GM12892 (cell line): ENCODE measurements around the gene WNT3.
"Not testable (repeated sequence)": the region's sequence is repeated elsewhere in the genome, so short reads cannot be mapped to it uniquely, and the experiment has no call there.

Source experiments
- DNase-seq: peaks from one replicate; pipeline ENCODE4 v3.0.0; 2011; ENCODE audit not compliant: insufficient read length
- FAIRE-seq: peaks from 2 replicates; lab custom pipeline; 2011; peaks lifted over from hg19 to GRCh38; lab: Jason Lieb, UNC
- POLR2A ChIP-seq: IDR thresholded peaks from 2 replicates; pipeline ENCODE4 v1.6.1; 2011; ENCODE audit warnings: low read depth, low read length, control low read depth
- POLR2AphosphoS5 ChIP-seq: IDR thresholded peaks from 2 replicates; pipeline ENCODE4 v1.6.1; 2011; ENCODE audit warnings: low read depth, low read length, control low read depth
- TAF1 ChIP-seq: IDR thresholded peaks from 2 replicates; pipeline ENCODE4 v1.6.1; 2011; ENCODE audit warnings: low read depth, mild to moderate bottlenecking, control low read depth, low read length, borderline replicate concordance

The WNT3 gene

DNA sequence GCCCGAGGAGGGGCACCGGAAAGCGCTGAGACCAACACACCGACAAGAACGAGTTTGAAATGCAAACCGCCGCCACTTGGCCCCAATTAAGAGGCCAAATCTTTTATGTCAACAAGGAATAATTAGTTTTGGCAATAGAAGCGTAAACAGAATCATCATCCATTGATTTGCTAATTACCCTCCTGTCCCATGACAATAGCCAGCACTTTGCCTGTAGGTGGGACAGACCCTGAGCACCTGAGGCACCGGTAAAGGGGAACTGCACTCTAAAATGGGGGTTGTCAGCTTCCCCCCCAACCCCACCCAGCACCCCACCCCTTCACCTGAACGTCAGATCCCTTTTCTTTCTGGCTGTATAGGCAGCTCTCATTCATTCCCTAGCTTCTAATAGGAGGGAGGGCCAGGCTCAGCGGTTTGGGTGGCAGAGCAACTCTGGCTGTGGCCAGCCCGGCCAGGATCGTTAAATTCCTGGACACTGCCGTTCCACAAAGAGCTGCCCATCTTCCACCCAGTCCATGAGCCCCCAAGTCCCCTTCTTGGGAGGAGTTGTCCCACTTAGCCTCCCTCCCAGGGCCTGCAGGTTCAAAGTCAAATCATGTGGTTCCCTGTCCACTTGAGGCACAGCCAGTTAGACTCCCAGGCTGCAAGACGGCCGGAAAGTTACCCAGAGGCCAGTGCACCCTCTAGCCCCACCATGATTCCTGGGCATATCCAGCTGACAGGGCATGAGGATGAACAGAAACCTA is 45.8 kb downstream of the WNT3 start:
- DNase-seq (no peak), FAIRE-seq (no peak)
- TF ChIP-seq POLR2AphosphoS5 = no peak
- TF ChIP-seq POLR2A = no peak
- no peak for TF ChIP-seq TAF1

DNA sequence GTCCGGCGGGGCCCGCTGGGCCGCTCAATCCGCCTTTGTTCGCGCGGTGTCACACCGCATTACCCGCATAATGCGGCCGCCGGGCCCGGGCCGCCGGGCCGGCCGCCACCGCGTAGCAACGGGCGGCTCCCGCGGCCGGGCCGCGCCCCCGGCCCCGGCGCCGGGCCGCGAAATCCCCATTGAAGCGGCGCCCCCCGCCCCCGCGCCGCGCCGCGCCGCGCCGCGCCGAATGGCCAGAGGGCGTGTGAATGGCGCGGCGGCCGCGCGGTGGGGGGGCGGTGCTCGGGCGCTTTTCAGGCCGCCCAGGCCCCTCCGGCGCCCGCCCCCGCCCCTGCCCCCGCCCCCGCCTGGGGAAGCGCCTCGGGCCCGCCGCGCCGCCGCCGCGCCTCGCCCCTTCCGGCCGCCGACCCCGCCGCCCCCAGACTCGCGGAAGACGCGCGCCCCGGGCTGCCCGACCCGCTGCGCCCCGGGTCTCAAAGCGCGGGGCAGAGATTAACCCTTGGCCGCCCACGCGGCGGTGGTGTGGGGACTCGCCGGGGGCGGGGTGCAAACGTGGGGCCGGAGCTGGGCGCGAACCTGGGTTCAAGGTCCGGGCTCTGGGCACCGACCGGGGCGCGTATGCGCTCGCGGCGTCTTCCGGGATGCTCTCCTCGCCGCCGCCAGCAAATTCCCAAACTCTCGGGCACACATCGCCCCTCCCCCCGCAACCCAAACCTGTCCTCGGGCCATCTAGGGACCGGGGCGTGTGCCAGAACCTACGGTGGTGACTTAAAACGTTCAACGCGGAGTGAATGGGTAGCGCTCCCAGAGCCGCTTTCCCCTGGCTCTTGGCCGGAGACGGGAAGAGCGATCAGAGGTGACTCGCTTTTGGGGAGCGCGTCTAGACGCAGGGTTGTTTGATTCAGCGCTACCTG is 46.7 kb downstream of the WNT3 start:
- TF ChIP-seq TAF1 = no peak
- no peak for TF ChIP-seq POLR2AphosphoS5
- no peak for TF ChIP-seq POLR2A
- FAIRE-seq (no peak), DNase-seq (no peak)

DNA sequence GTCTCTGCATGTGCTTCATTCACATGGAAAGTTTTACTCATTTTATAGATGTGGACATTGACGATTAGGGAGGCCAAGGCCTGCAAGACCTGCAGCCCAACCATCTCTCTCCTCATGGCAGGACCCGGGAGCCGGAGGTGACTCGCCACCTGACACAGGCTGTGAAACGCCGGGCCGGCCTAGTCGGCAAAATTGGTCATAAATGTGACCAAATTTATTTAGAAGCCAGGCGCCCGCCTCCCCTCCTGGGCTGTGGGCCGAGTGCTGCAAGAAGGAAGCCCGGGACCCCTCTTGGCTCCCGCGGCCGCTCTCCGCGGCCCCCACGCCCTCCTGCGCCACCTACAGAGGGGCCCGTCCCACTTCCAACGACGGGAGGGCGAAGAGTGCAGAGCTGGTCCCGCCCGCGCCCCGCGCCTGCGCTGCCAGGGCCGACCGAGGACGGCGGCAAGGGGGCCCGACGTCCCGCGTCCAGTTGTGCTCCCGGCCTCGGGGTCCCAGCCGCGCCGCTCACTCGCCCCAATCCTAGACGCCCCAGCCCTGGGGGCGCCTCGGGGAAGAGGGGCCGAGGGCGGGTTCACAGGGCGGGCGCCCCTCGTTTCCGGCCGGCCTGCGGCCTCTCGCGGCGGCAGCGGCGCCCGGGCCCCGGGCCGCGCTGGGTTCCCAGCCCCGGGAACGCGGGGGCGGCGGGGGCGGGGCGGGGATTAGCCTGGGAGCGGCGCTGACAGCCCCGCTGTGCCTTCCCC is 47.5 kb downstream of the WNT3 start:
- TF ChIP-seq TAF1 = no peak
- no peak for TF ChIP-seq POLR2AphosphoS5
- no peak for TF ChIP-seq POLR2A
- peak; percentile 26 for DNase-seq
- no peak for FAIRE-seq

DNA sequence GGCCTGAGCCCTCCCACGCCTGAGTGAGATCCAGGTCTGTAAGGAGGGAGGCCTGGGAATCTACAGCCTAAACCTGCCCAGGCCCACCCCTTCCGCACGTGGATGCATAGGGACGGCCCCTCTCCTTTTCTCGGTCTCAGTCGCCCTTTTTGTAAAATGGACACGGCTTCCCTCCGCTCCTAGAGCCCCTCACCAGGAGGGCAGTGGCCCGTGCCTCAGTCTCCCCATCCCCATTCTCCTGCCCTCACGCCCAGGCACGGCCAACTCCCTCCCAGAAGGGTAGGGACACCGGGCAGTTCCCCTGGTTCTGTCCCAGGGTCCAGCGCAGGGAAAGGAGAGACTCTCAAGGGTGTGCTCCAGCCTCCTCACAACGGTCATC is 48.1 kb downstream of the WNT3 start:
- DNase-seq = no peak
- TF ChIP-seq TAF1 (no peak), POLR2AphosphoS5 (no peak), POLR2A (no peak)
- FAIRE-seq = no peak

DNA sequence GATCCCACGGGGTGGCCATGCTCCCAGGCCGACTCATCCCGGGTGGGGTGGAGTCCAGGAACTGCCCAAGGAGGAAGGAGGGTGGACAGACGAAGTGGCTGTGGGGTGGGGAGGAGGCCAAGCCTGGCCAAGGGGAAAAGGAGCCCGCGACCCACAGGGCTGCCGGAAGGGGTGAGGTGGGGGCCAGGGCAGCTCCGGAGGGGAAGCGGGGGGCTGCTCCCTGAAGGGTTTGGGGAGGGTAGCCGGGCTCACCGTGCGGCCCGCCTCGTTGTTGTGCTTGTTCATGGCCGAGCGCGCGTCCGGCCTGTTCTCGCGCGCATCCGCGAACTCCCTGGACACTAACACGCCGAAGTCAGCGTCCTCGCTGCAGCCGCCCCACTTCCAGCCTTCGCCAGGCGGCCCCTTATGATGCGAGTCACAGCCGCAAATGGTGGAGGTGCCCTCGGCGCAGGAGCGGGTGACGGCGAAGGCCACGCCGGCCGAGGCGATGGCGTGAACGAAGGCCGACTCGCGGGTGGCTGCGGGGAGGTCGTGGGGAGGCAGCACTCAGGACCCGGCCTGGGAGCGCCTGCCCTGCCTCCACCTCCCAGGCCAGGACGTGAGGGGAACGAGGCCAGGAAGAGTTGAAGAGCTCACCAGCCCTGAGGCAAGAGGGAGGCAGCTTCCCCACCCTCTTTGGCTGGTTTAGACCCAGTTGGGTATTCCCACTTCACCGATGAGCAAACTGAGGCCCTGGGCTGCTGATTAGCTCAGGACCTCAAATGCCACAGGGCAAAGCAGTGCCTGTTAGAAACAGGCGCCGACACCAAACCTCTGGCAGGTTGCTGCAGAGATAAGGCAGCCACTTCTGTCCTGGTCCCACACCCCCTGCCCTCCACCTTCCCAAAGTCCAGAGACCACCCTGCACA is 48.7 kb downstream of the WNT3 start:
- TF ChIP-seq TAF1 (no peak), POLR2AphosphoS5 (no peak), POLR2A (no peak)
- no peak for FAIRE-seq
- DNase-seq = no peak

DNA sequence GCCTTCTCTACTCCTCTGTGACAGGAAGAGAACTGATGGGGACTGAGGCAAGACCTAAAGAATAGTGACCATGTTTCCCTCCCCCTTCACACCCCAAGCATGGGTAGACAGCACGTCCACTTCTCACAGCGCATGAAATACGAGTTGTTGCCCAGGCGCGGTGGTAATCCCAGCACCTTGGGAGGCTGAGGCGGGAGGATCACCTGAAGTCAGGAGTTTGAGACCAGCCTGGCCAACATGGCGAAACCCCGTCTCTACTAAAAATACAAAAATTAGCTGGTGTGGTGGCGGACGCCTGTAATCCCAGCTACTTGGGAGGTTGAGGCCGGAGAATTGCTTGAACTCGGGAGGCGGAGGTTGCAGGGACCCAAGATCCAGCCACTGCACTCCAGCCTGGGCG is 49.6 kb downstream of the WNT3 start:
- not testable (repeated sequence) for DNase-seq, FAIRE-seq

DNA sequence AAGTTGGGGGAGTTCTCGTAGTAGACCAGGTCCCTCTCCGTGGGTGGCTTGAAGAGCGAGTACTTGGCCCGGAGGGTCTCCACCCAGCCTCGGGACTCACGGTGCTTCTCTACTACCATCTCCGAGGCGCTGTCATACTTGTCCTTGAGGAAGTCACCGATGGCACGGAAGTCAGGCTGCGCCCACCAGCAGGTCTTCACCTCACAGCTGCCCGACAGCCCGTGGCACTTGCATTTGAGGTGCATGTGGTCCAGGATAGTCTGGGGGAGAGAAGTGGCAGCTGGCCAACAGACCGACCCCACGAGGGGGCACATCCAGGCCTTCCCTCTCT is 50.0 kb downstream of the WNT3 start:
- FAIRE-seq (no peak), DNase-seq (no peak)
- no peak for TF ChIP-seq POLR2A
- no peak for TF ChIP-seq TAF1
- no peak for TF ChIP-seq POLR2AphosphoS5

DNA sequence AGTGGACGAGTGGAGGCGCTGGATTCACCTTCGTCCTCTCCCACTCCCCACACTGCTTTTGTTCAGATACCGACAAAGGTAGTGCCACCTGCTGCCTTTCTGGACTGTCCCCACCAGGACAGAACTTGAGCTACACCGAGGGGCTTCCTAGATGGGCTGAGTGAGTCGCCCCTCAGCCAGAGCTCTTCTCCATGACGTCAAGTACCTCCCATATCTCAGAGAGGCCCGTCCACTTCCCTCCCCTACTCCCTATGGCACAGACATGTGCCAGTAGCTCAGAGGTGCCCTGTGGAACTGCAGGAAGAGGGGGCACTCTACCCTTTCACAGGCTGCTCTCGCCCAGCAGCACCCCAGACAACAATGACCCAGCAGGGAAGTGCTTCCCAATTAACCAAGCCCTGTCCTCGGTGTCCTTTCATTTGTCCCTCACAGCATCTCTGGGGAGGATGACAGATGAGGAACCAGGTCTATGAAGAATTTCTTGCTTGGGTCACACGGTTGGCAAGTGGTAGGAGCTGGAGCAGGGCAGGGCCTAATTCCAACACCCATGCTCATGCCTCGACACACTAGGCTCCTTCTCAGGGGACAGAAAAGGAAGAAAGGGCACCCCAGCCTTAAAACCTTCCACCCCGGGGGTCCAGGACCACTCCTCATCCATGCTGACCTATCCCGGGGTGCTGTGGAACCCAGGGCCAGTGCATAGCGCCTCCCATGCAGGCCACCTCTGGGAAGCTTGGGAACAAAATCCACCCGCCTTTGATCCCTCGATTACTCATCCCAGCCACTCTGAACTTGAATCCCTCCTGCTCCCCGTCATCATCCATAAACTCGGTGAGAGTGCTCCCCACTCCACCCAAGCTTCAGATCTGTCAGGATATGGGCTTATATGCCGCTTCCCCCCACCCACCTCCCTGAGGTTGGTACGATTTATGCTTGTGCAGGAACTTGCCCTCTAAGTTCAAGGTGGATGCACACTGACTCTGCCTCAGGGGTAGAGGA is 51.7 kb downstream of the WNT3 start:
- no peak for TF ChIP-seq POLR2AphosphoS5
- TF ChIP-seq TAF1 = no peak
- no peak for FAIRE-seq
- DNase-seq = no peak

DNA sequence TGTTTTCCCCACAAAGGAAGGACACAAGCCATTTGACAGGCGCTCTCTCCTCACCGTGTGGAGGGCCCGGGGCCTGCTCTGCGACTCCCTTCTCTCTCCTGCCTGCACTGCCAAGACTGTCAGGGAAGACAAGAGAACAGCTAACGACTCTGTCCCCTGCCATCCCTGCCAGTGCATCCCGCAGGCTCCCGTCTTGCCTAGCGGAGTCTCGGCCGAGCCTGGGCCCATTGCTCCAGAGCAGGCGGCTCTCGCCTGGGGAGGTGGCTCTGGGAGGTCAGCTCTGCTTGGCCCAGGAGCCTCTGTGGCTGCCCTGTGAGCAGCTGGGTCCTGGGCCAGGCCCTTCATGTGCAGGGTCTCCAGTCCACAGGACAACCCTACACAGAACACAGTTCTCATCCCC is 53.0 kb downstream of the WNT3 start:
- FAIRE-seq (no peak), DNase-seq (no peak)
- TF ChIP-seq POLR2A (no peak), POLR2AphosphoS5 (no peak), TAF1 (no peak)

DNA sequence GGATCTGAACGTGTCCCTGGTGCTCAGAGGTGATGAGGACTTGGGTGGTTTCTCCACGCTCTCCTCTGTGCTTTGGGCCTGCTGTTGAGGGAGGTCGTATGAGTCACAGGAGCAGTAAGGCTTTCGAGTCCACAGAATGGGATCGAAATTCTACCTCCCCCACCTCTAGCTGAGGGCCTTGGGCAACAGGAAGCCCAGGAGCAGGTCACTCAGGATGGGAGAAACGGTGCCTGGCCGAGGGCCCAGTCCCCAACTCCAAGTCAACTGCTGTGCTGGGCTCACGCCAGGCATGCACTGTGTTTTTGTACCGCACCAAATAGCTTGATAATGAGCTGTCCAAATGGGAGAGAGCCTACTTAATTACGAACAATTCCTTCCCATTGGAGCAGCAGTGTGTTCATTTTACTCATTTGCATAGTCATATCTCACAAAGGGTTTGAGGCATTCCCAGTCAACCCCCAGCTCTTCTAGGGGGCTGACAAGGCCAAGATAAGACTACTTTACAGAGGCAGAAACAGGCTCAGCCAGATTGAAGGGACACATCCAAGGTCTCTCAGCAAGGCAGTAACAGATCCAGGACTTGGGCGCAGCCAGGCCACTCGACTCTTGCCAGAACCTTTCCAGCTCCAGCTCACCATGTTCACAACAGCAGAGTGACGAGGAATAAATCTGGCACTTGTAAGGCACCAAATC is 53.6 kb downstream of the WNT3 start:
- DNase-seq (no peak), FAIRE-seq (no peak)

More for the DNA sequence above, 53.6 kb downstream of the WNT3 start:
- TF ChIP-seq POLR2A = no peak
- TF ChIP-seq POLR2AphosphoS5 = no peak
- TF ChIP-seq TAF1 = no peak
